Stomach (tissue), 4 donors: ENCODE data around the gene OR51B2.

ENCODE experiments used
- CTCF ChIP-seq, 7 experiments: fragments of 450-650 bp in 4 of 7; fragments of 200-600 bp in 3 of 7; sonication (generic) in 3 of 7; IDR thresholded peaks; one replicate each; pipeline ENCODE4 v1.5.1; 2016 to 2019; ENCODE audit warnings: antibody characterized with exemption in 7 of 7, control low read depth in 2 of 7, mild to moderate bottlenecking in 1 of 7
- EP300 ChIP-seq: sonication (generic); formaldehyde crosslinking; IDR thresholded peaks from one replicate; pipeline ENCODE4 v1.6.1; 2017; ENCODE audit warnings: antibody characterized with exemption
- POLR2A ChIP-seq, 4 donors: fragments of 450-650 bp; IDR thresholded peaks; one replicate each; pipeline ENCODE4 v1.6.1; 2016; ENCODE audit warnings: antibody characterized with exemption in 4 of 4, control low read depth in 2 of 4, mild to moderate bottlenecking in 1 of 4, moderate library complexity in 1 of 4
- POLR2AphosphoS5 ChIP-seq, 3 donors: sonication (generic); formaldehyde crosslinking; IDR thresholded peaks; one replicate each; pipeline ENCODE4 v1.6.1; 2016; ENCODE audit warnings: antibody characterized with exemption in 3 of 3

- TF ChIP-seq POLR2A (IDR thresholded peaks at IDR 0.05) (no peak), CTCF (IDR thresholded peaks at IDR 0.05) (no peak), EP300 (no peak), POLR2AphosphoS5 (IDR thresholded peaks at IDR 0.05) (no peak)
Observed at GRCh38 chr11:5276697-5277096, 47.4 kb downstream of the OR51B2 start.
